ENCODE data around the gene OLFML1.

OLFML1 gene

DNA sequence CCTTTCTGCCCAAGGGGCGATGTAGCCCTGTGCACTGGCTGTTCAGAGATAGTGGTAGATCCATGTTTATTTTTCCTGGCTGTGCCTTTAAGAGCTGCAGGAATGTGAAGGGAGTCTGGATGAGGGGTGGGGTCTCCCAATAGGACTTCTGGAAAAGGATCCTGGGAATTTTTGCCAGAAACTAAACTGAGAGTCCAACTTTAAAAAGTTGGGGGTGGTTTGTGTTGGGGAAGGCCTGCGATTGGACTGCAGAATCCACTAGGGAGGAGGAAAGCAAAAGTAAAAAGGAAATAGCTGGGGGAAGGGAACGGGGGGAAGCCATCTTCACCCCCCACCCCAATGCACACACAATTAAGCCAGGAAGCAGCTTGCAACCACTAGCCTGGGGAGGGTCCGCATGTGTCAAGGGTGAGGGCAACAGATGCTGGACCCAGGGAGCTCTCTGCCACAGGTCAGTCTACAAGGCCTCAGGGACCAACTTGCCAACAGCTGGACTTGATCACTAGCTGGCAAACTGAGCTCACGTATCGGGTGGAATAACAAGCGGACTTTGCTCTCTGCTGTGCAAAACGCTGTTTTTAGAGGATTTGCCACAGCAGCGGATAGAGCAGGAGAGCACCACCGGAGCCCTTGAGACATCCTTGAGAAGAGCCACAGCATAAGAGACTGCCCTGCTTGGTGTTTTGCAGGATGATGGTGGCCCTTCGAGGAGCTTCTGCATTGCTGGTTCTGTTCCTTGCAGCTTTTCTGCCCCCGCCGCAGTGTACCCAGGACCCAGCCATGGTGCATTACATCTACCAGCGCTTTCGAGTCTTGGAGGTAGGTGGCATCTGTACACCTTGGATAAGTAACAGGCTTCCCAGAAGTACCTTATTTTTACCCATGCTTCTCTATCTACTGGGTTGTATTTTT, at the start of gene OLFML1:
OLFML1 (plus strand) TSS at position 321 of the 912 bp plus-strand sequence; CDS start at position 691, 370 bp downstream.
- DNase-seq: no peak

DNA sequence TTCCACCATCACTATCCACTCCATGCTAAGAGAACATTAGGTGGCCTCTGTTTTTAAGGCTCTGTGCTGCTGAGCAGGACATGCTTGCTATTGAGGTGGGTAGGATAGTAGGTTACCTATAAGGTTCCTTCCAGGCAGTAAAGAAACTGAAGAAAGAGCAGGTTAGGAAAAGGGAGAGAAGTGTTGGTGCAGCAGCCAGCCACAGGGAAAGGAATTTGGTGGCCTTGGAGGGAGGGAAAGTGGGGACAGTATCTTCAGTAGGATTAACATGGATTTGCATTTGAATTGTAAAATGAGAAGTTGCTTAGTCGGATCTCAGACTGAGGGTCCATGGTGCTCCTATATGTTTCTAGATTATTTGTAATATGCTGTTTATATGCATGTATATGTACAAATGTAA, 49.2 kb upstream of the OLFML1 start:
- DNase-seq: no peak

DNA sequence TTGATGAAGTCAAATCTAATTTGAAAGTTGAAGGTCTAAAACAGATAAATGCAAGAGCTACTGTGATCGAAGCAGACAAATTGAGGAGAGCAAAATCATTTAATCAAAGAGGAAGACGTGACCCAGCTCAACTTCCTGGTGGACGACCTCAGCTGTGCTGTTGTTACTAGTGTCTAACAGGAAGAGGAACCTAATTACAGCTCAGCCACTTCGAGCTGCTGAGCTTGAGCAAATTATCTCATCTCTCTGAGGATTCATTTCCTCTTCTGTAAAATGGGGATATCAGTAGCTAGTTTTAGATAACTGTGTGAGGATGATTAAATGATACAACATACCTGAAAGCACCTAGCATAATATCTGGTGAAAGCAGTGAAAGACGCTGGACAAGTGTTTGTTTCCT, 48.6 kb upstream of the OLFML1 start:
- no peak for DNase-seq

DNA sequence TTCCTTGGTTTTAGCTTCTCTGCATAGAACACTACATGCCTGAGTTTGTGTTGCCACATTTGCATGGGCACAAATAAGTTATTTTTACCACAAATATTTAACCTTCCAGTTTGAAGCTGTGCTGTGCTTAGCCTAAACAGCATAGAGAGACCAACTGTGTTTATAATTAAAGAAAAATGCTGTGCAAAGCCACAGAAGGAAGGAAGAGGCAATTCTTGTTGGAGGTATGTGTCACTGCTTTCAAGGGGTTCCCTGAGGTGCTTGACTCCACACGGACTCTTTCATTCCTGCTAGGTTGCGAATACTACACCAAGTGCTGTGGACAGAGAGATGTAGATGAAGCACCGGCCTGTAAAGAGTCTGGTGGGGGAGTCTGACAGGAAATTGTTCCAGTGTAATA, 47.6 kb upstream of the OLFML1 start:
- no peak for DNase-seq

DNA sequence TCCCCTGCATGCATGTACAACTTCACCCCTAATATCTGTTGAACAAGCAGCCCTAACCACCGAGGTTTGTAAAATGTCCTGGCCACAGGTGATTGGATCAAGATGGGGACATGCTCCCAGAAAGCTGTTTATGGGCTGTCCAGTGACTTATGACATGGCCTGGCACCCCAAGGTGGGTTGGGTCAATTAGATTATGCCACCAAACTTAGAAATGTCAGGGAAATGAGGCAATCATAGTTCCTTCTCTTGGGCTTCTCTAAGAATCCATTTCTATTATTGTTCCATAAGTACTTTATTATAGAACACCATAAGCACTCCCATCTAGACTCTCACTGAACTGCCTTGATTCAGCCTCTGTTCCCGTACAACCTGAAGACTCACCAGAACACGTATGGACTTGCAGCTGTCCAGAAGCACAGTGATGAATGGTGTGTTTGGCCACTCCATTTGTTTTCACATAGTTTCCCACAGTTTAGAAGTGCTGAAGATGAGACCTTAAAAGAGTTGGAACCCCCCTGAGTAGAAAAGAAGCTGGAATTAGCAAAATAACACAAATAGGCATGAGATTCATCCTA, 45.5 kb upstream of the OLFML1 start:
- no peak for DNase-seq

DNA sequence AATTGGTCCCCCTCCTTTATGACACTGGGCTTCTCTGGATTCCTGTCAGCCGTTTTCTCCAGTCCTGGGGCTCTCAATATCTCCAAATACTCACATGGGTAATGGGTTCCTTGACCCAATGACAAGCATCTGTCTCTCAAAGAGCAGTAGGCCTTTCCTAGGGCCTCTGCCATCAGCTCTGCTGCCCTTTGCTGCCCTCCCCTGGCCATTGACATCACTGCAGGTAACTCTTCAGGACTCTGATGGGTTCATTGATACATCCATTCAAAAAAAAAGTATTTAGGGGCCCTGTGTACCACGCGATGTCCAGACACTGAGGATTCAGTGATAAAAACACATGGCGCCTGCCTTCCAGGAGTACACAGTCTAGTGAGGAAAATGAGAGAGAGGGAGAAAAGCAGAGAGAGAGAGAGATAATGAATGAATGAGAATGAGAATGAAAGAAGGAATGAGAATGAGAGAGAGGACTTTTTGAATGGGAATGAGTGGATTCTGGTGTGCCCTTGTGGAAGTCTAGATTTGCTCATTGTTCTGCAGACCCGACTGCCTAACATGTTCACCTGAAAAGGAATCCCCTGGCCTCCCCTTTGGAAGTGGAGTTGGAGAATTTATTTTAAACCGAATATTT, 42.6 kb upstream of the OLFML1 start:
- no peak for DNase-seq

DNA sequence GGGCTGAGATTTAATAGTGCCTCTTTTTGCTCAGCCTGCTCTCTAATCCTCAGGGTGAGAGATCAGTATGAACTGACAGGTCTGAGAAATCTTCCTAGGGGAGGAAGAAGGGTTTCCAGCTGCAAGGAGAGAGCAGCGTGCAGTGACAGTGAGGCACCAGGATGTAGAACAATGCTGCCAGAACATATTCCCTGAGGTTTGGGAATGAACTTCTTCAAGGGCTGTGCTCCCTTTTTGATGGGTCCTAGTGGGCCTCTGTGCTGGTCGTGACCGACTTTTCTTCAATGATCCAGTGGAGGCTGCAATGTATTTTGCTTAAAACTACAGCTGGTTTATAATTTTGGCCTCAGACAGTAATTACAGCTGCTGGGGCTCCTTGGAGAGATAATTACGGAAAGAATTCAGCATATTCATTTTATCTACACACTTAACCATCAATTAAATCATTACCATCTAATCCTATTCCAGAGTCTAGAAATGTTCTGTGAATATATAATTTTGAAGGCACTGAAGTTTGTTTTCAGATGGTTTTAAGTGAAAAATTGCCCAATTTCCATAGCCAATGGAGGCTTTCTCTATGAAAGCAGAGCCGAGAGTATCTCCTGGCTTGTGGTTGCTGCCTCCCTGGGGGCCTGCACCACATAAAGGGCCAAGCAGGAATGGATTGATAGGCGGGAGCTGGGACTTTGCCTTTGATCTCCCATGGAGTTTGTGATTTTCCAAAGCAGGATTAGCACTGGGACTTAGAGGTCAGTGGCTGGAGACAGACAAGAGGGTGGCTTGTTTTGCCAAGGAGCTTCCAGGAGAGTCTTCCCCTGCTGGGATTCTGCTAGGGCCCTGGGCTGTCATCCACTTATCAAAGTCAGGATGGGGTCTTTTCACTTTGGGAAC, 41.0 kb upstream of the OLFML1 start:
- no peak for DNase-seq

DNA sequence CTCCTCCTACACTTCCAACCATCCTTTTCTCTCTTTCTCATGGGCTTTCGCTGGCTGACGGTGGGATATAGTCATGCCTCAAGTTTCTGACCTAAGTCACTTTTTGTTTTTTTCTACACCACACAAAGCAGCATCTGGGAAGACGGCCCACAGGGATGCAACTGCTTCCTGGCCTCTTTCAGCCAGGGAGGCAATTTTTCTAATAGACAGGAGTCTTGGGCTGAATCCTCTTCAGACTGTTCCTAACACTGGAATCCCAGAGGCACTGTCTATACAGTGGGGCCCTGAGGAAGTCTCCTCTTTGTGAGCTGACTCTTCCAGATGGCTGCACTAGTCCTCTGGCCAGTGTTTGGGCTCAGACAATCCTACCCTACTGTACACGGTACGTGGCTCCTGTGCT, 39.7 kb upstream of the OLFML1 start:
- no peak for DNase-seq

DNA sequence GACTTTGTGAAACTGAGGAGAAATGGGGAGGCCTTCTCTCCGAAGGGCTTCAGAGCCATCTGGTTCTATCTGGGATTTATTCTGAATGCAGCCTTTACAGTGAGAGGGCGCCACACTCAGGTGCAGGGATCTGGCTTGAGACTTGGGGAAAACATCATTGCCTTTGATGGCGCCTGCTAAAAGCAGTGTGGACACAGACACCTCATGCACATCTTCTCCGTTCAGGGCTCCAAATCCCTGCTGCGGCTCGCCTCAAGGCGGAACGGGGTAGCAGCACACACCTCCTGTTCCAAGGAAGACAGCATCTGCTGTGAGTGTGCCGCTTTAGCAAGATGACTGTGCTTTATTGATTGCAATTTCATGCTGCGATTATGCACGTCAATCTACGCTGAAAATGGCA, 37.1 kb upstream of the OLFML1 start:
- DNase-seq: no peak

DNA sequence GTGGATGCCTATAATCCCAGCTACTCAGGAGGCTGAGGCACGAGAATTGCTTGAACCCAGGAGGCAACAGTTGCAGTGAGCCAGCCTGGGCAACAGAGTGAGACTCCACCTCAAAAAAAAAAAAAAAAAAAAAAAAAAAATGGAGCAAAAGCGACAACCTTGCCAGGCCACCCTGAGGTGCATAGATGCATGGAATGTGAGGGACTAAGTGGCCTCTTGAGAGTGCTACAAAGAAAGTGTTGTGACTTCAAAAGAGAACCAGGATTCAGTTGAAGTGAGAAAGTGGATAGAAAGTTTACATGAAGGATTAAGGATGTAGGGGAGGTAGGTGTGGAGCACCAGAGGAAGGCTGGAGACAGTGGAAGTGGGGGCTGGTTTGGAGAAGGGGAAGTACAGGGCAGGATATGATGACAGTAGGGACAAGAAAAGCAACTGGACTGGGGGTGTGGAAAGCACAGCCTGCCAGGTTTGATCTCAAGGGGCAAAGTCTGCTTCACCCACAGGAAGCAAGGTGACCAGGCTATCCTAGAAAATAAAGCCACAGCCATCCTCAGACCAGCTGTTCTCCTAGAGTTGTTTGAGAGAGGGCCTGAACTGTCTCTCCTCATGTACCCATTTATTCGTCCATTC, 36.0 kb upstream of the OLFML1 start:
- DNase-seq: no peak

DNA sequence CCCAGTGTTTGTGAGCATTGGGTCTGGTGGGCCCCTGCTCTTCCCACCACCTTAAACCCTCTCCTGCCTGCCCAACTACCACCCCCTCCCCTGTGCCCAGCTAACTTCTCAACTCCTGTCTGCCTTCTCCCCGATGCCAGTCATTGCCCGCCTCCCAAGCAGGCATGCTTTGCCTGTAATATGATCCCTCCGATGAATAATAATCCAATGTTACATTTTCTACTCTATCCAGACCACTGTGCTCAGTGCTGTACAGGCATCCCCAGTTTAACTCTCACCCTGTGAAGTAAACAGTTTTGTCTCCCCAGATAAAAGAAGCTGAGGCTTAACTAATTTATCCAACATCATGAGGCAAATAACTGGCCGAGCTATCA, 35.5 kb upstream of the OLFML1 start:
- no peak for DNase-seq

DNA sequence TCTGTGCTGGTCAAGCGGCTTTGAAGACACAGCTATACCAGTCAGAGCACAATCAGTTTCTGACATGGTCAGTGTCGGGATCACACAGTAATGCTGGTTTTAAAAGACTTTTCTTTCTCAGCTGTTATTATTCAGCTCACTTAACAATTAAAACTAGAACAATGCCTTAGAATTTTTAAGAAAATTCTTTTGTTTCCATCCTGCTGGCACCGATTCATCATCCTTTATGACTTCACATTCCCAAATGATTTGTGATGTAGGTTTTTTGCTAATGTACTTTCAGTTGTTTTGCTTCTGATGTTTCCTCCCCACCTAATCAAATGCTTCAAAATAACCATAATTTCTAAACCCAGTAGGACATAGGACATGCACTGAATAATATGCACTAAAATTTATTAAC, 34.5 kb upstream of the OLFML1 start:
- no peak for DNase-seq

DNA sequence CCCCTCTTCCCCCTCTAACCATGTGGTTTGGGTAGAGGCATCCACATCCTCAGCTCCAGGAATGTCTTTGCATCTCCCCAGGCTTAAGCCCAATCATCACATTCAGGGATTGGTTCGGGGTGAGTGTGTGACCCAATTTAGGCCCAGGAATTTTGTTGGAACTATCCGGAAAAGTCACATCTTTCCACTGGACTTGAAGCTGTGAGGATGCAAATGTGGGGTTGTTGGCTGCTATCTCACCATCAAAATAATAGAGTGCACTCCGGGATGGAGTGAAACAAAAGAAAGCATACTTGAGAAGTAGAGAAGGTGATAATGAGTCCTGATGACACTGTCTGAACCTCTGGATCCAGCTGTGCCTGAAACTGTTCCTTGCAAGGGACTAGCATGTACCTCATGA, 33.8 kb upstream of the OLFML1 start:
- no peak for DNase-seq

DNA sequence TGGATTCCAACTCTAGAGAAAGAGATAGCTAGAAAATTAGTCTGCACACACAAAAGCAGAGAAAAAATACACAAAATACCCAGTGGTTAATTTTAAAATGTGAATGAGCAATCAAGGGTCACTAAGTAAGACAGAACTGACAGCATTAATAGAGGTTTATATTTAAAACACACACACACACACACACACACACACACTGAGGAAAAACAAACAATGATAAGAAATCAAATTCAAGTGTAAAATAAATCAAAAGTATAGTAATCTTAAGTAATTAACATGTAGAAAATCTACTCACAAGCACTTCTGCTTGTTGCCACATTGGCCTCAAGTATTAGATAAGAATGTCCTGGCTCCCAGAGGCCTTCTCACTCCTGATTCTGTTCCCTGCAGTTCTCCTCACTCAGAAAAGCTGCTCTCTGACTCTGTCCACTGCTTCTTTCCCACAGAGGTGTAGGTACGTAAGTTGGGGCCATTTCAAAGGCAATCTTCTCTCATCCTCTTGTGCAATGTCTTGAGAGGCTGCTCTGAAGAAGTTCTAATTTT, 33.3 kb upstream of the OLFML1 start:
- DNase-seq: no peak

DNA sequence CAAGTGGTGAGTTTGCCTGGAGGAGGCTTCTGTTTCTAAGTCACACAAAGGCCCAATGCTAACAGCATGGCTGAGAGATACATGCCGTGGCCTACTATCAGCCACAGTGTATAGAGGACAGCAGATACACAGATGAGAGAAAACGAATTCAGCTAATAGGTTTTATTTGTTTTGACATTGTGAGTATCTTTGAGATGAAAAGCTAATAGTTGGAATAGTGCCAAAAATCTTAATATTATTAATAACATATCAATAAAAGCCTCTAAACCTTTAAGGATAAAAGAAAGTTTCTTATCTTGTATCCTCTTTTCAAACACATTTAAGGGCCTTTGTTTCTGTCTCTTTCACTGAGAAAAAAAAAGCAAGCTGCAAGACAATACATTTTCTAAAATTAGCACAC, 30.5 kb upstream of the OLFML1 start:
- DNase-seq: no peak

DNA sequence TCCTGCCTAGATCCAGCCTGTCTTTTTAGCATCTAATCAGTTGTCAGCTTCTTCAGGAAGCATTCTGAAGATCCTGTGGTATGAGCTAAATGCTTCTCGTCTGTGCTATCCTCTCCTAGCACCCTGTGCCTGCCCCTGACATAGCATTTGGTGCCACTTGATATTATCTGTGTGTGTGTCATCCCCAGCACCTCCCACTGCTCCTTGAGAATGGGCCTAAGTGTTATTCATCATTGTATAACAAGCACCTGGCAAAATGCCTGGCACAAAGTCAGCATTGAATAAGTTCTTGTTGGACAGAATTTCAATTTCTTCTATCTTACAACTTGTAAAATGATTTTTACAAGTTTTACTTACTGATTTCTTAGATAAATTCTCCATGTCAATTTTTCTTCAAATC, 28.1 kb upstream of the OLFML1 start:
- DNase-seq: no peak

DNA sequence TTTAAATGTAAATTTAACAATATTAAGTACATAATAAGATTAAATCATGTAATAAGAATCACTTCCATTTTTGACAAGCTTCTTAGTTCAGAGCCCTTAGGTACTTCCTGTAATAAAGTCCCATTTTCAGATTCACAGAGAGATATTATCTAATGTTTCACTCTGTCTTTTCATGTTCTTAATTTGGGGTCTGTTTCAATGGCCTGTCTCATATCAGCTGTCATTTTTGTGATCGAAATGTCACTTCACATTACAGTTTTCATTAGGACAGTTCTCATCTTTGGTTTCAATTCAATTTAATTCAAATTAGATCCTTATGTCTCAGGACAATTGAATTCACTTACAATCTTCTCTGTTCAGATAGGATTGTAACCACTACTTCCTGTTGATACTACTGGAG, 22.6 kb upstream of the OLFML1 start:
- DNase-seq: no peak

DNA sequence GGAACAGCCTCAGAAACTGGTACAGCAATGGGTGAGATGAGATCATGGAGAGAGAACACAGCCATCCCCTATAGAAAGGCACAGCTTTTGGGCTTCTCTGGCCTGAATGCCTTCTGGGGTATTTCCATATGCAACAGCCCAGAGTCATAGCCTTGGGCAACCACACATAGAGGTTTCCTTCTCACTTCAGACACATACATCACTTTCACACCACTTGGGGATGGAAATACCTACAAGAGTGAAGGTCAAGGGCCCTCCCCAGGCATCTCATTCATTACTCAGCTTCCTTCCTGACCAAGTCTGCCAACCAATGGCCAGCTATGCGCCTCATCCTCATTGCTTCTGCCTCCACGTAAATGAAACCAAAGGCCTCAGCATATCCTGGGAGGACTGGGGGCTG, 17.7 kb upstream of the OLFML1 start:
- no peak for DNase-seq

DNA sequence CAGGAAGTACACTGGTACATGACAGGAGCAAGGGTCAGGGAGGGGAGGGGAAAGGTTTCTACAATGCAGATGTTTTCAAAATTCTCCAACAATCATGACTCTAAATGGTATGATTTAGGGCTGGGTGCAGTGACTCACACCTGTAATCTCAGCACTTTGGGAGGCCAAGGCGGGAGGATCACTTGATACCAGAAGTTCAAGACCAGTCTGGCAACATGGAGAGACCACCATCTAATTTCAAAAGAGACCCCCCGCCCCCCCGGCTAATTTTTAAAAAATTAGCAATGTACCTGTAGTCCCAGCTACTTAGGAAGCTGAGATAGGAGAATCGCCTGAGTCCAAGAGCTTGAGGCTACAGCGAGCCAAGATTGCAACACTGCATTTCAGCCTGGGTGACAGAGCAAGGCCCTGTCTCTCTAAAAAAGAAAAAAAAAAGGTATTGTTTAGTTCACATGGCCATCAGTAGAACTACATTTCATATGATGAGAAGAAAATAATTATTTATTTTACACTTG, 15.9 kb upstream of the OLFML1 start:
- DNase-seq: no peak

DNA sequence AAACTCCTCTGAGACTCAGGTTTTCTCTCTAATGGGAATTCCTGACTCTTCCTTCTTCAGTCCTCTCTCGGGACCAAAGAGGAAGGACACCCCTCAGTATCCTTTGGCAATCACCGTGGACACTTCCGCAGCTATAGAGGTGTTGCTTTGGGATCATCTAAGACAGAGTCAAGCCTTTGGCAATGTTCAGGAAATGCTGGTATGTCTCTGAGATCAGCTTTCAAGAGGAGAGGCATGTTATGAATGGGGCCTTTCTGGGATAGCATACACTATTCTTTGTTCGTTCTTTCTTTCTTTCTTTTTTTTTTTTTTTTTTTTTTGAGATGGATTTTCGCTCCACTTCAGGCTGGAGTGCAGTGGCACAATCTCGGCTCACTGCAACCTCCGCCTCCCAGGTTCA, 14.2 kb upstream of the OLFML1 start:
- no peak for DNase-seq

DNA sequence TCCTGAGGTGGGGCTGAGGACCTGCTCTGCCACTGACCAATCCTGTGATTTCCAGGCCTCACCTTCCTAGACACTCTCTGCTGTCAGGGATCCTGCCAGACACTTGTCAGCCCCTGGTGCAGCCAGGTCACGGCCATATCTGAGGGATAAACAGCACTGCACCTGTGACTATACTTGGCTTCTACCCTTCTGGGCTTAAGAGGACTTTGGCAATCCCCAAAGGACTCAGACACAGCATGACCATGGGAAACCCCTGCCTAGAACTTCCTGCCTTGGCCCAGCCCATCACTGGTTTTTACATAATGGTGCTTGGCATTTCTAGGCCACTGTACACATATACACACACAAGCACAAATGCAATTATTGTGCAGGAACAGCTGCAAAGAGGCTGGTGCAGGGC, 11.6 kb upstream of the OLFML1 start:
- no peak for DNase-seq

DNA sequence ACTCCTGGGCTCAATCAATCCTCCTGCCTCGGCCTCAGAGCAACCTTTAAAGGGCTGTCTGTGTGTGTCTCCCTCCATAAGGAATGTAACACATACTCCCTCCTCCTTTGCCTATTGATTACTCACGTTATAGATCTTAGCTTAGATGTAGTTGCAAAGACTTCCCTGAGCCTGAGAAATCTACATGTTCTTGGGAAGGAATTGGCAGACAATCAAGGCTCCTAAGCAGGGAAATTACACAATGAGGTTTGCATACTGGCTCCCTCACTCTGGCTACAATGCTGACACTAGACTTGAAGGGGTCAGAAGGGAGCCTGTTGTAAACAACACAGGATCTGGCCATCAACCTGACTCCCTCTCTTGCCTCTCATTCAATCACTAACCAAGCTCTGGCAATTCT, 5.2 kb upstream of the OLFML1 start:
- no peak for DNase-seq

Measured in NCI-H1048 (cell line).